A549 (cell line): Measurements from ENCODE around the gene PDE8A.

ENCODE experiments used
- E2F6 ChIP-seq: IDR thresholded peaks from 2 replicates; pipeline ENCODE4 v1.6.1; 2012; ENCODE audit warnings: low read depth, borderline replicate concordance
- KDM1A ChIP-seq: fragments of 200-600 bp; sonication (generic); IDR thresholded peaks from 2 replicates; pipeline ENCODE4 v1.6.1; 2016; ENCODE audit warnings: low read depth, mild to moderate bottlenecking

GRCh38 chr15:85000189-85000864 is 18.7 kb downstream of the PDE8A start:
- TF ChIP-seq E2F6, result no peak
- no peak for TF ChIP-seq KDM1A
